Stimulated activated CD8-positive, alpha-beta memory T cell treated with anti-CD3 and anti-CD28 coated beads, Interleukin-15, amount 100 ng/mL, for 48 hours (primary cell): ENCODE measurements around the gene STXBP6.
"Not testable (repeated sequence)": the region's sequence is repeated elsewhere in the genome, so short reads cannot be mapped to it uniquely, and the experiment has no call there.

Source experiments
- DNase-seq, 2 donors: peaks; one replicate each; pipeline ENCODE4 v3.0.0-alpha.2; 2020; ENCODE audit warnings: low read depth in 2 of 2

Gene STXBP6

GRCh38 chr14:24956104-24956503 is 93.8 kb downstream of the STXBP6 start:
- no peak for DNase-seq

GRCh38 chr14:24954700-24955037 is 95.3 kb downstream of the STXBP6 start:
- DNase-seq, result no peak

DNA sequence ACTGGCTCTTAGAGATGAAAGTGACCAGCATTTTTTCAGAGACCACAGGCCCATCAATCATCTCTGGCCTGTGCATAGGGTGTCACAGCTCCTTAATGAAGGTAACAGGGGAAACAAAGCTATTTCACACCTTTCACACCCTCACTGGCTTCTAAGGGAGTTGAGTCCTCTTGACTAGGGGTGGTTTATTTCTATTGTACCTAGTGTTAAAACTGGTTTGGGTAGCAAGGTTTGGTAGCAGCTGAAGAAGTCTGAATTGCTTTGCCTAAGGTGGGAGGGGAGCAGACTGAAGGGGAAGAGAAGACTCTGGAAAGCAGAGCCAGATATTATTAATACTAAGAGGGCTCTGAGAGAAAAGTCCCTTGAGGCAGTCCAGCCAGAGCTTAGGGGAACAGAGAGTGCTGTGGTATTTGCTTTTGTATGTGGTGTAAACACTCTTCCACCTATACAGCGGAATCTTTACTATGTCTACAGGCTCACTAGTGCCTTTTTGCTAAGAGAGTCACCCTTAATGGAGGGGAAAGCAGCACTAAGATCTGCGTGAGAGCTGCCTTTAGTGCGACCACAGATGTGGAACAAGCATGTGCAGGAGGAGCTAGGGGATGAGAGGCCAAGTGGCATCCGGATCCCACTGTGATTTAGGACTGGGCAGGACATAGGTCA is 95.8 kb downstream of the STXBP6 start:
- DNase-seq, result no peak

DNA sequence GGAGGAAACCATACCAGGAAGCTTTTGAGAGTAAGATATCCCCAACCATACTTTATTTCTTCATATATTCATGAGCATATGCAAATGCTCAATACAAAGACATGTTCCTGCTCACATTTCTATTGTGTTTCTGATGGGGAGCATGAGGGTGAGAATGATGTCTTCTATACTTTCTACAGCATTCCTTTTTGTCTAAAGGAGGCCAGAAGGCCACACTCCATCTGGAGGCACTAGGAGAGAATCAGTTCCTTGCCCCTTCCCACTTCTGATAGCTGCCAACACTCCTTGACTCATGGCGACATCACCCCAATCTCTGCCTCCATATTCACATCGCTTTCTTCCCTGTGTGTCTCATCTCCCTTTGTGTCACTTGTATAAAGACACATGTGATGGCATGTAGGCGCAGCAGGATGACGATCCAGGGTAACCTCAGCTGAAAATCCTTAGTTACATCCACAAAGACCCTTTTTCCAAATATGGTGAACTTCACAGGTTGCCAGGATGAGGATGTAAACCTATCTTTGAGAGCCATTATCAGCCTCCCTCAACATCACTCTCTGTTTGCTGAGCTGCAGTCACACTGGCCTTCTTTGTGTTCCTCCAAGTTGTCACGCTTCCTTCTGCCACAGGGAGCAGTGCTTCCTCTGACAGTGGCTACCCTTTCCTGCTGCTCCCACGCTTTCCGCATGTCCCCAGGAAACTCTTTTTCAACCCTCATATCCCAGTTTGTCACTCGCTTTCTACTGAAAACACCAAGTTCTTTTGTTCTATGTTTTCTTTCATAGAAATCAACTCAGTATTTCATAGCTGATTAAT is 96.9 kb downstream of the STXBP6 start:
- DNase-seq, result no peak

GRCh38 chr14:24948261-24948847 is 101.6 kb downstream of the STXBP6 start:
- no peak for DNase-seq

GRCh38 chr14:24947131-24947530 is 102.8 kb downstream of the STXBP6 start:
- no peak for DNase-seq

GRCh38 chr14:24944800-24945199 is 105.1 kb downstream of the STXBP6 start:
- no peak for DNase-seq

- DNase-seq, result no peak
Measured at GRCh38 chr14:24943024-24943423, 106.9 kb downstream of the STXBP6 start.

DNA sequence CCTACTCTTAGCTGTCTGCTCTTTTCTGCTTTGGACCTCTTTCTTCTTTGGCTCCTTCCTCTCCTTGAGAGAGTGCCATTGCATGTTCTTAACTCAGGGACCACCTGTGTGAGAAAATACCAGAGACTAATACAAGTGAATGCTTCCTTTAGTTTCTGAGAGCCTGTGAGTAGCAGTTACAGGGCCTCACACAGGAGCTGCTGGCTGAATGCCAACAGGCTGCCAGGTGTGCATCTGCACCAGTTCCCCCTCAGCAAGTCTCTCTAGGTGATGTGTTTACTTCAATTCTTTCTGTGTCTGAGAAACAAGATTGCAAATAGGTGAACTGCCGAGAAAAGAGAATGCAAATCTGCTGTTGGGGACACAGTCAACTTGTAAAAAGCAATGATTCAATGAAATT is 108.2 kb downstream of the STXBP6 start:
- no peak for DNase-seq

GRCh38 chr14:24940213-24940783 is 109.6 kb downstream of the STXBP6 start:
- DNase-seq, result no peak

DNA sequence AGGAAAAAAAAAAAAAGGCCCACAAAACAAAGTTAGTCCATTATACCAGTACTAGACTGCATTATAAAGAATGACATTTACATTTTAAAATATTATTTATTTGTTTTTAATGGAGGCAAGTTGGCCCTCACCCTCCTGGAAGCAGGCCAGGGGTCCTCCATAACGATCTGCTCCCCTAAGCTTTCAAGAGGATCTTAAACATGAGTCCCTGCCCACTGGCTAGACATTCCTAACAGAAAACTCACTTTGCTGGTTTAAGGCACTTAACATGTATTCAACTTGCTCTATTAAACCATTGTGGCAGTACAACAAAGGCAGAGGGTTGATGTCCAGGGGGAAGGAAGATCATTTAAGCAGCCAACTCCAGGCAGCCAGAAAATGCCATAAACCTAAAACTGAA is 111.4 kb downstream of the STXBP6 start:
- DNase-seq, result no peak

- DNase-seq, result no peak
Measured at GRCh38 chr14:24937300-24937699, 112.6 kb downstream of the STXBP6 start.

- not testable (repeated sequence) for DNase-seq
Measured at GRCh38 chr14:24936773-24937172, 113.2 kb downstream of the STXBP6 start.

GRCh38 chr14:24935796-24936195 is 114.2 kb downstream of the STXBP6 start:
- DNase-seq, result no peak

GRCh38 chr14:24928386-24928900 is 121.5 kb downstream of the STXBP6 start:
- DNase-seq, result no peak

- no peak for DNase-seq
Measured at GRCh38 chr14:24927809-24928208, 122.1 kb downstream of the STXBP6 start.

DNA sequence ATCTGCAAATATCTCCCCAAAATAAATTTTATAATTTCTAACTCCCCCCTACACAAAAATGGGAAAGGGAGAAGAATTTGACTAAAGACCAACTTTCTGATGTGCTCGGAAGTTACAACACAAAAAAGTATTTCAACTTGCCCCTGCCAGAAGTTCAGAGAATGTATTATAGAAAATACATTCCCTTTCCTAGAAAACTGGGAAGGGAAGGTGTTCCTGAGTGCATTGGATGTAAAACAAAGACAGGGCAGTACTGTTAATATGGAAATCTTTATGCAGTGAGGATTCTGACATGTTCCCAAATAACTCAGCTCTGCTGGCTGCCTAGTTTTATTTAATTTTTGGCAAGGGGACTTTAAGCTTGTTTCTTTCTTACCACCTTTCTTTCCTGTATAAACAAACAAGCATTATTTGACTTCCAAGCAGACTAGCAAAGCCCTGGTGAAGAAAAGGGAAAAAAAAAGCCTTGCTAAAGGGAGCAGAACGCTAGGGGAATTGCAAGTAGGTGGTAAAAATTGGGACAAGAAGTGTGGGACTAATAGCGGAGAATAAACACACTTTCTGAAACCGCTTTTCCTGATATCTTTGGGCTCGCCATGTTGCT is 124.1 kb downstream of the STXBP6 start:
- DNase-seq, result no peak

DNA sequence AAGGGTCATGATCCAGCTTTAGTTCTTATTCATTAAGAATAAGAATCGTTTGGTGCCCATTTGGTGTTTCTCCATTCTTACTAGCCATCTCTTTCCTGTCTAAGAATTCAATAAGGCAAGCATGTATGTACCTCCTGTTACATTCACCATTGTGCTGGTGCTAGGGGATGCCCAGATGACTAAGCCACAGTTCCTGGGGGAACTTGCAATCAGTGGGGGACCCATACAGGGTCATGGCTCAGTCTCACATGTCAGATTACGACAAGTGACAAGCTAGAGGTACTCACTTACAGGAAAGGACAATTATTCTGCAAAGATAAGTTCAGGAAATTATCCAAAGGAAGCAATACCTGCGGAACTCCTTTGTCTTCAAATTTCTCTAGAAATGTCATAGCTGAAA is 125.4 kb downstream of the STXBP6 start:
- DNase-seq, result no peak

- DNase-seq, result no peak
Measured at GRCh38 chr14:24921903-24922302, 128.0 kb downstream of the STXBP6 start.

DNA sequence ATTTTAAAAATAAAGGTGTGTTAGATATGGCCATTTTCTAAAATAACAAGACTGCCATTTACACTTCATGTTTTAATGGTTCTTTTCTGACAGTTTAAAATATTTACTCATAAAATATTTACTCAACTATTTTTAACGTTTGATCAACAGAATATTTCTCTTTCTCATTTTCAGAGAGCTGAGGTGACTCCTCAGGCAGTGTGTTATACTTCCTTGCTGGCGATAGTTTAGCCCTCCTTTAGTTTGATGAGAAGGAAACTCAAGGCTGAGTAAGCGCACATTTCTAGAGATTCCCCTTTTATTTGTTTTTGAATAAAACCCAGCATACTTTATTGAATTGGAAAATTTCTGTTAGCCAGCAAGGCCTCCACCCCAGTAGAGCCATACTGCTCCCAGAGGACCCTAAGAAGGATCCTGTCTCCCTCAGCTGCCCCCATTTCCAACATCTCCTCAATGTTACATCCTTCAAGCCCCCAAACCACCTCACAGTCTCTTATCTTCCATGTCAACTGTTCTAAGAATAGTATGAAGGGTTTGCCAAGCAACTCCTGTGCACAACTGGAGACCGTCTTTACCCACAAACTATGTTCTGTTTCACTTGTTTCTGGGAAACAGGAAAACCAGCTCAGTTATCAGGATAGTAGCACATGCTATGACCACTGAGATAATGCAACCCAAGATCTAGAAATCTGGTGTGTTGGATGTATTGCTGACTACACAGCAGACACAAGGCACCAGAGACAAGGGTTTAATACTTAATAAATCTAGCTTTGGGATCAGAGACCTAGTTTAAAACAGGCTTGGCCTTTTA is 129.5 kb downstream of the STXBP6 start:
- no peak for DNase-seq

GRCh38 chr14:24918822-24919221 is 131.1 kb downstream of the STXBP6 start:
- DNase-seq, result no peak
